Measurements from ENCODE around the gene PTPRM.

DNA sequence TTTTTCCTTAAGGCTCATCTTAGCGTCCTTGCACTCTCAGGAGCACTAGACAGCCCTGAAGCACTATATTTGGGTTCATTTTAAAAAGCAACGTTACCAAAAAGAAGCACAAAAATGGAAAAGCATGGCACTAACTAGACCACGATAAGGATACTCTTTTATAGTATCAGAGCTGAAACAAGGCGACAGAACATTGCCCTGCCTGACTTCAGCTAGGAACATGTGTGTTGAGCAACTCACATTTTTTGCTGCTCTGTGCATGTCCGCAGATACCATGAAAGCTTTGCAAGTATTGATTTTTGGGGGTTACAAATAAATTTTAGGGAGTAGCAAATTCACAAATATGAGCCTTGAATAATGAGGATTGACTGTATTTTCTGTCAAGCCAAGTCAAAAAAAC, 332.0 kb downstream of the PTPRM start:
- TF ChIP-seq, protein P1, sequence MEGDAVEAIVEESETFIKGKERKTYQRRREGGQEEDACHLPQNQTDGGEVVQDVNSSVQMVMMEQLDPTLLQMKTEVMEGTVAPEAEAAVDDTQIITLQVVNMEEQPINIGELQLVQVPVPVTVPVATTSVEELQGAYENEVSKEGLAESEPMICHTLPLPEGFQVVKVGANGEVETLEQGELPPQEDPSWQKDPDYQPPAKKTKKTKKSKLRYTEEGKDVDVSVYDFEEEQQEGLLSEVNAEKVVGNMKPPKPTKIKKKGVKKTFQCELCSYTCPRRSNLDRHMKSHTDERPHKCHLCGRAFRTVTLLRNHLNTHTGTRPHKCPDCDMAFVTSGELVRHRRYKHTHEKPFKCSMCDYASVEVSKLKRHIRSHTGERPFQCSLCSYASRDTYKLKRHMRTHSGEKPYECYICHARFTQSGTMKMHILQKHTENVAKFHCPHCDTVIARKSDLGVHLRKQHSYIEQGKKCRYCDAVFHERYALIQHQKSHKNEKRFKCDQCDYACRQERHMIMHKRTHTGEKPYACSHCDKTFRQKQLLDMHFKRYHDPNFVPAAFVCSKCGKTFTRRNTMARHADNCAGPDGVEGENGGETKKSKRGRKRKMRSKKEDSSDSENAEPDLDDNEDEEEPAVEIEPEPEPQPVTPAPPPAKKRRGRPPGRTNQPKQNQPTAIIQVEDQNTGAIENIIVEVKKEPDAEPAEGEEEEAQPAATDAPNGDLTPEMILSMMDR (IDR thresholded peaks at IDR 0.05): no peak
- TF ChIP-seq POLR2A (IDR thresholded peaks at IDR 0.05): no peak
